NCI-H2029 (cell line): ENCODE data around the gene CPXM1.
A peak's percentile ranks its signal among the peaks of the same experiment; 100 is the strongest.

ENCODE experiments used
- DNase-seq: peaks from one replicate; lab custom pipeline; 2025; lab: John Stamatoyannopoulos, UW

CPXM1 gene

GRCh38 chr20:2763186-2763585, 37.2 kb downstream of the CPXM1 start:
- DNase-seq: no peak

GRCh38 chr20:2762578-2763131, 37.8 kb downstream of the CPXM1 start:
- DNase-seq: no peak

- no peak for DNase-seq
Measured at GRCh38 chr20:2761885-2762284, 38.5 kb downstream of the CPXM1 start.

DNA sequence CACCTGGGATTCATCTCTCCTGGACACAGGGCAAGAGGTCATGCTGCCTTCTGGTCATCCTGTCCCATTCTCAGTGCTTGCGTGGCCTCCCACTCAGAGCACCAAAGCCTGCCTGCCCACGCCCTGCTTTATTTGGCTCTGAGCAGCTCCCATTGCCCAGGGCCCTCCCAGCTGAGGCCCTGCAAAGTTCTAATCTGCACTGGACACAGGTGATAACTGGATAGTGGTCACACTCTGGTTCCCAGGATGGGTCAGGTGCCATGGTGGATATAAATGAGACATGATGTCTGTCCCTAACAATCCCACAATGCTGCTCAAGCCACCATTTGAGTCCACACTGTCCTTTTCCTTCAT, 39.5 kb downstream of the CPXM1 start:
- DNase-seq: no peak

DNA sequence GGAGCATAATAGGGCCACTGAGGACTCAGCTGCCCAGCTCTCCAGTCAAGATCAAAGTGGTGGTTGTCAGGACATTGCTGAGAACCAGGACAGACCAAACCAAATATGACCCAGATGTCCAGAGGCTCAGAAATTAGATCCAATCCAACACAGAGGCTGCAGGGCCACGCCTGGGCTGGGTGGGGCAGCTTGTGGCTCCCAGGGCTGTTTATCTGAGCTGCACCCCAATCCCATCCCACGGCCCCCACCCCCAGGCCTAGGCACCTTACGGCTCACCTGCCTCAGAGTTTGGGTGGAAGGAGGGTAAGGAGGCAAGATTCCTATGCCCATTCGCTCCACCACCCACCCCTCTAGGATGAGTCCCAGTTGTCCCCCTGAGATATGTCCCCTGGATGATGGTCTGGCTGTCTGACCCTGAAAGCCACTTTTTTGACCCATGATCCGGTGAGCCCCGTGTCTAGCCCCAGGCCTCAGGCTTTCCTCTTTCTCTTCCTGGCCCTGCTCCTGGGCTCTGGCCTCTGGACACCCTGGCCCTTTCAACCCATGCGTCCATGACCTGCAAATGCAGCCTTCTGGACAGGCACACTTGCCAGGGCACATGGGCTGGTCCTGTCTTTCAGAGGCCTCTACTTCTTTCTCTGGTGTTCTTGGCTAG, 40.0 kb downstream of the CPXM1 start:
- no peak for DNase-seq

DNA sequence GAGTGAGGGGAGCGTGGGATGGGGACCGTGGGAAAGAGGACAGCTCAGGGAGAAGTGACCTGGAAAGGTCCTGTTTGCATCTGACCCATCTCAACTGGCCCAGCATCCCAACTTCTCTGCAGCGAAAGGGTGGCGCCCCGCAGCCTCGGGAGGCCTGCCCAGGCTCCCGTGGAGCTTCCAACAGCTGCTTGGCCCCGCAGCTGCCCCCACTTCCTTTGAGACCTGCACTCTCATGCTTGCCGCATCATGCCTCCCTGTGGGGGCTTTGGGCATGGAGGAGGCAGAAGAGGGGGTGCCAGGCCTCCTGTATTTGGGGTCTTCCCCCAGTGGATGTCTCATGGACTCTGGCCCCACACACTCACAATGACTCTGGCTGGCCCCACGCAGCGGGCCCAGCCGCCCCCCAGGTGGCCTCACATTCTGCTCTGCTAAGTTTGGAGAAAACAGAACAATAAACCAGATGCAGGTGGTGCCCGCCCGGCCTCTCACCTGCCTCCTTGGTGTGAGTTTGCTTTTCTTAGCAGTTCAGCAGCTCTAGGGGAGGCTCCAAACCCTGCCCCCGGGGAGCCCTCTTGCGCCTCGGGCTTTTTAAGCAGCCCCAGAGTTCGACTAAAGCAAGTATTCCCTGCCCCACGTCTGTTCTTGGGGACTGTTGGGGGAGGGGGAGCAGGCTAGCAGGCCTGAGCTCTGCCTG, 40.7 kb downstream of the CPXM1 start:
- no peak for DNase-seq

GRCh38 chr20:2759143-2759542, 41.3 kb downstream of the CPXM1 start:
- DNase-seq: no peak

DNA sequence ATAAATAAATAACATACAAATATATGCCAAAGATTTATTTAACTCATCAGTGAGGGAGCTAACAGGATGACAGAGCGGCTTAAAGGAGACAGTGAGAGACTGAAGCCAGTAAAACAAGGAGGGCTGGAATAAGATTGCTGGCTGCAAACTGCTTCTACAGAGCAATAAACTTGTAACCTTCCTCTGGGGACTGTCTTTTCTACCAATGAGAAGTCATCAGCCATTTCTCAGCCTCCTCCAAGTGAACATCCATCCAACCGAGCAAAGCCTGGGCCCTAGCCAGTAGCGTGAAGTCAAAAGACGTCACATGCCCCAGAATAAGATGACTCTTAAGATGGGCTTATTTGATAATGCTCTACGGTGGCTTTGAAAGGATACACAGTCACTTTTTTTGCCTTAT, 42.5 kb downstream of the CPXM1 start:
- no peak for DNase-seq

GRCh38 chr20:2757001-2757400, 43.4 kb downstream of the CPXM1 start:
- no peak for DNase-seq

GRCh38 chr20:2756056-2756611, 44.3 kb downstream of the CPXM1 start:
- no peak for DNase-seq

DNA sequence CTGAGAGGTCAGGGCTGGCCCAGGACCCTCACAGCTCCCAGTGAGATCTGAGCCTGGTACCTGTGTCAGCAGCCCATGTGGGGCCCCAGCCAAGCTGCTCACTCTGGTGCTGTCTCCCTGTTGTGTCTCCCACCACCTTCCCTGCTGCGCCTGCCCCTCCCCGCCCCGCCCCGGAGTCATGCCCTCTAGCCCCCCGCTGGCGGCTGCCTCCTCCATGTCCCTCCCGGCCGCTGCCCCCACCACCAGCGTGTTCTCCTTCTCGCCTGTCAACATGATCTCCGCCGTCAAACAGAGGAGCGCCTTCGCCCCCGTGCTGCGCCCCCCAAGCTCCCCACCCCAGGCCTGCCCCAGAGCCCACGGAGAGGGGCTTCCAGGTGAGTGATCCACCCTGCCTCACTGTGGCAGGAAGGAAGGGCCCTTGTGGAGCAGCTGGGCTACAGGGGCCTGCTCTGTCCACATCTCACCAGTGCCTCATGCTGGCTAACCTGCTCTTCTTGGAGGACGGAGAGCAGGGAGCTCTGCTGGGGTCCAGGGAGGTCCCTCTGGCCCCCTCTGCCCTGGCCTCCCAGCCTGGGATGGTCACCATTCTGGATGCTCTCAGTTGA, 44.9 kb downstream of the CPXM1 start:
- no peak for DNase-seq

GRCh38 chr20:2754424-2754823, 46.0 kb downstream of the CPXM1 start:
- no peak for DNase-seq

DNA sequence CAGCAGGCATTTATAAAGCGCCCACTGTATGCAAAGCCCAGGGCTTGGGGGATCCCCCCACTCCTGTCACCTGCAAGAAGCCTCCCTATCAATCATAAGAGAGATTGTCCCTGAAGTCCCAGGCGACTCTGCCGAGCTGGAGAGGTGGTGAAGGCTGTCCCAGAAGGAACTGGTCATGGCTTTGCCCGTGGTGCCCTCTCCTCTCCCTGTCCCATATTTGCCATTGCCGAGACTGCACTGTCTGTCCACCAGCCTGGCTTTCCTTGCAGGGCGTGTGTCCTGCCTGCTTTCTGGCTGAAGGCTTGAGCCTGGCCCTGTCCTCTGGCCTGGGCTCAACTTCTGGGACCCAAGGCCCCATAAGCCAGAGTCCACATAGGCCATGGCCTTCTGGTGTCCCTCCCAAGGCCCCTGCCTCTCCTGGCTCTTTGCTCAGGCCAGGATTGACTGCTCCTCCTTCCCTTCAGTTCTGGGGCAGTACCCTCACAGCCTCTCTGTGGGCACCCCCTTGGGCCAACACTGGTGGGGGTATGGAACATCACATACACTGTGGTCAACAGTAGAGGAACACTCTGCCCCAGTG, 46.9 kb downstream of the CPXM1 start:
- no peak for DNase-seq

- DNase-seq: no peak
Measured at GRCh38 chr20:2752567-2753460, 47.6 kb downstream of the CPXM1 start.

DNA sequence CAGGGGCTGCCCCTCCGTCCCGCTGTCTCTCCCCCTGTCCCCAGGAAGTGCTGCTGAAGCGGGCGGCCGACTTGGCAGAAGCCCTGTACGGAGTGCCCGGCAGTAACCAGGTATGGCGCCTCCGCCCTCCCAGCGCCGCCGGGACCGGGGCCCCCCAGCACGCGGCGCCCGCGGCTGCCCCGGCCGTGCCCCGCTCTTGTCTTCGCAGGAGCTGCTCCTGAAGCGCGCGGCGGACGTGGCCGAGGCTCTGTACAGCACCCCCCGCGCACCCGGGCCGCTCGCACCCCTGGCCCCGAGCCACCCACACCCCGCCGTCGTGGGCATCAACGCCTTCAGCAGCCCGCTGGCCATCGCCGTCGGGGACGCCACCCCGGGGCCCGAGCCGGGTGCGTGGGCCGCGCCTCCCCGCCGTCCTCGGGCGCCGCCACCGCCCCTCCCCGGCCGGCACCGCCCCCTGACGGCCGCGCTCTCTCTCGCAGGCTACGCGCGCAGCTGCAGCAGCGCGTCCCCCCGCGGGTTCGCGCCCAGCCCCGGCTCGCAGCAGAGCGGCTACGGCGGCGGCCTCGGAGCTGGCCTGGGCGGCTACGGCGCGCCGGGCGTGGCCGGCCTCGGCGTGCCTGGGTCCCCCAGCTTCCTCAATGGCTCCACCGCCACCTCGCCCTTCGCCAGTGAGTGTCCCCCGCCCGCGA, 48.4 kb downstream of the CPXM1 start:
- peak; percentile 11 for DNase-seq

DNA sequence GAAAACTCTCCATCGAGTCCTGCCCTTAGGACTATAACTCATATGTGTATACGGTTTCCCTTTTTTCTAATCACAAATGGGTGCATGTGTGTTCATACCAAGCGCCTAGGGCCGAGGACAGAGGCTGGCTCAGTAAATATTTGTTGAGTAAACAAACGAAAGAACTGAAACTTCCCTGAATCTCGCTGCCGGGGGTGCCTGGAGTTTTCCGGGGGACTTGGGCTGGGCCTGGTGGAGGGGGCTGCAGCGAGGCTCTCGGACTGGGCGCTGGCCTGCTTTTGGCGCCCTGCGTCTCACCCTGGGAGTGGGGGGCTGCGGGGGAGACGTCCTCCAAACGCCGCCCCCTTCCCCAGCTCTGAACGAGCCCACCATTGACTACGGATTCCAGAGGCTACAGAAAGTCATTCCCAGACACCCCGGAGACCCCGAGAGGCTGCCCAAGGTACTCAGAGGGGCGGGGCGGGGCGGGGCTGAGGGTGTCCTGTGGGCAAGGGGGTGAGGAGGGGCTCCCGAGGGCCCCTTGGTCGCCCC, 49.0 kb downstream of the CPXM1 start:
- no peak for DNase-seq

DNA sequence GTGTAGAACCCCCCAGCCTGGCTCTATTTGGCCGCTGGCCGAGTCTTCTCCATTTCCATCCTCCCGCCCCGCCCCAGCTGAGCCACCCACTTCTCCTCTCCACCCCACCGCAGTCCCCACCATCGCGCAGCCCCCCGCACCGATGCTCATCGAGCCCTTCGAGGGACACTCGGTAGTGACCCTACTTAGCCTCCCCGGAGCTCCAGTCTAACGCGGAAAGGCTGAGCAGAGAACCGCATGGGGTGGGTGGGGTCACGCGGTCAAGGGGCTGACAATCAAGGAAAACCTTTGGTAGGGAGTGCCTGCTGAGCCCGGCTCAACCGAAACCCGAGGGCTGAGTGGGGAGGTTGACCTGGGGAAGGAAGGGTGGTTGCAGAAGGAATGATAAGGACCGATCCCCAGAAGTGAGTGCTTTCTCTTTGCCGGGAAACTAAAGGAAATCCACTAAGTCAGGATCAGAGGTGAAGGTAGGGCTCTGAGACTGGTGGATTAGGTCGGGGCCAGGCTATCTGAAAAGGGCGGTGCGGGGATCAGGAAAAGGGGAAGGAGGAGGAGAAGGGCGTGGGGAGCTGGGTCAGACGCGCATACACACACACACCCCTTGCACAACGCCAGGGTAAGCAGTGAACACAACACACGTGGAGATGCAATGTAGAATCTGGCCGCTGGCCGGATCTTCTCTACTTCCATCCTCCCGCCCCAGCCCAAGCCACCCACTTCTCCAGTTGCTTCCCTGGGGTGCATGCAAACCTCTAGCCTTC, 49.8 kb downstream of the CPXM1 start:
- DNase-seq: no peak

GRCh38 chr20:2749951-2750490, 50.4 kb downstream of the CPXM1 start:
- DNase-seq: no peak

DNA sequence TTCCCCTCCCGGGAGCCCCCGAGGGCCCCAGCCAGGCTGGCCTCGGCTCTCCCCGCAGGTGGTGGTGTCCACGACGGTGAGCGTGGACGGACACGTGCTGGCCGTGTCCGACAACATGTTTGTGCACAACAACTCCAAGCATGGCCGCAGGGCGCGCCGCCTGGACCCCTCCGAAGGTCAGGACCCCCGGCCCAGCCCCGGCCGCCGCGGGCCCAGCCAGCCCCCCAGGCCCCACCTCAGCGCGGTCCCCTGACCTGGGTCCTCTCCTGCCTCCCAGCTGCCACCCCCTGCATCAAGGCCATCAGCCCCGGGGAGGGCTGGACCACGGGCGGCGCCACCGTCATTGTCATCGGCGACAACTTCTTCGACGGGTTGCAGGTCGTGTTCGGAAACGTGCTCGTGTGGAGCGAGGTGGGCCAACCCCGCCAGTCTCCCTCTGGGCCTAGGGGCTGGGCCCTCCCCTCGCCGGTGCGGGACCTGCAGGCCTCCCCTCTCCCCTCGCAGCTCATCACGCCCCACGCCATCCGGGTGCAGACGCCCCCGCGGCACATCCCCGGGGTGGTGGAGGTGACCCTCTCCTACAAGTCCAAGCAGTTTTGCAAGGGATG, 51.0 kb downstream of the CPXM1 start:
- no peak for DNase-seq
